NCI-H2081 treated with DMSO at 0.1 percent for 48 hours (cell line): ENCODE data around the gene POMGNT2.
A peak's percentile ranks its signal among the peaks of the same experiment; 100 is the strongest.

ENCODE experiments used
- DNase-seq: peaks from one replicate; lab custom pipeline; 2025; lab: John Stamatoyannopoulos, UW

The POMGNT2 gene

DNA sequence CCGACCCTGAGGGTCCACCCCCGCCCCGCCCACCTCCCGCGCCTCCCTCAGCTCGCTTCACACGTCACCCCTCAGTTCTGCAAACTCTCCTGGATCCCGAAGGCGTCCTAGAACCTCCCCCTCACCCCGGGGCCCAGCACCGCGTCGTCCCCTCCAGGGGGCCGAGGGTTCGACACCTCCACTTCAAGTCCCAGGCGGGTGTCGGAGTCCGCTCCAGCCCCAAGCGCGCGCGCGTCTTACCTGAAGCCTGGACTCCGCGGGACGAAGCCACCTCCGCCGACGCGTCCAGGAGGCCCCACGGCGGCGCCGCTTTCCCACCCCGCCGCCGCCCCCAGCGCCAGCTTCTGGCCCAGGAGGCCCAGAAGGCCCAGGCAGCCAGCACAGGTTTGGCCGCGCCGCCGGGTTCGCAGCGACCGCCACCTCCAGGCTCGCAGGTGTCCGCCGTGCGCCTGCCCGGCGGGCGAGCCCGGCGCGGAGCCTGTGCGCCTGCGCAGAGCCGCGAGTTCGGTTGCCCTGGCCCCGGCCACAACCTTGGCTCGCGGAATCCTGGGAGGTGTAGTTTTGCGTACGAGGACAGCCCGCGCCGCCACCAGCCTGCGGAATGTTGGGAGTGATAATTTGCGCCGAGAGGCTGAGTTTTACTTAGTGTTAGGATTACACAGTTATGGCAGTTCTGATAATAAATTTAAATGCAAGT is at the start of gene POMGNT2:
Gene POMGNT2, minus strand, starts transcription at position 484 of the 697 bp plus-strand sequence. CDS start 24,648 bp downstream, outside the sequence.
- peak; percentile 67 for DNase-seq

DNA sequence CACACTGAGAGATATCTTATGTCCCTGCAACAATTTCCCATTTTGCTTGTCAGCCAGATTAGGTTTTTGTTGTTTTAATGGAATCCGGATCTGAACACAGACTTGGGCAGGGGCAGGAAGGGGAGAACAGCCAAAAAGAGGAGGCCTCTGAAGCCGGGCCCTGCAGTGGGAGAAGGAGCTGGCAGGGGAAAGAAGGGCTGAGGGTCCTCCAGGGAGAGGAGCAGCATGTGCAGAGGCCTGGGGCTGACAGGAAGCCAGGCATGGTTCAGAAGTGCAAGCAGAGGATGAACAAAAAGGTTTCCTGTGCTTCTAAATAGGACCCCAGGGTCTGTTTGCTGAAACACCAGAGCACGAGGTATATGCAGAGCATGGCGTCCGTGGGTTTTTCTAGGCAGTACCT is 49.1 kb upstream of the POMGNT2 start:
- DNase-seq = no peak

DNA sequence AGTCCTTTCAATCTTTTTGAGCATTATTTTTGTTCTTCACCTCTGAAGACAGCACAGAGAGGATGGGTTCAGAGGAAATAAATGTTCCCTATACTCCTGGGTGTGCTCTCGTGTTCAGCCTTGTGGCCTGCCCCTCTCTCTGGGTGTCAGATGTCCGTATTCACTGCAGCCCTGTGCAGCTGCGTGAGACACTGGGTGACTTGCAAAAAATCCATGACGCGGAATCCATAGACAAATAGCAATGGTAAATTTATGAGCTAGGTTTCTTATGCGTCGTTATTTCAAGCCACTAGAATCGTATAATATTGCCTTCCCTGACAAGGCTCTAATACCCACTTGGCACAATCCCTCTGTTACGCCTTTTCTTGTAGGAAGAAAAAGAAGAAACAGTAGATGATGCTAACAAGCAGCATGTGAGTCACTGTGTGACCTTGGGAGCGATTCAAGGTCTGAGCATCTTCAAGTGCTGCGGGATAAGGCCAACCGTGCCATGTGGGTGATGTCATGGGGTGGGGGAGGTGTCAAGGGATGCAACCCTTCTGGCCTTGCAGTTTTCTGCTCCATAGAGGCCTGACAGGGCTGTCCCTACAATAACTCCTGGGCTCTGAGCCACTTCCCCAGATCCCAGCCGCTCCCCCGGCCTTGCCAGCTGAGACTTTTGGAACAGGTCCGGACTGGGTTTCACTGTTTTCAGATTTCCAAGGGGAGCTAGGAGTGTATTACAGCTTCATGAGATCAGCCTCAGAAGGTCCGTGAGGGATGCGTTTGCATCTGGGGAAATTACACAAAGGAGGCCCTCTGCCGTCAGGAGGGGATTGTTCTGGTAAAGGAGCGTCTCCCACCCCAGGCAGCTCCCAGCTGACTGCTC is 47.6 kb upstream of the POMGNT2 start:
- DNase-seq = no peak

DNA sequence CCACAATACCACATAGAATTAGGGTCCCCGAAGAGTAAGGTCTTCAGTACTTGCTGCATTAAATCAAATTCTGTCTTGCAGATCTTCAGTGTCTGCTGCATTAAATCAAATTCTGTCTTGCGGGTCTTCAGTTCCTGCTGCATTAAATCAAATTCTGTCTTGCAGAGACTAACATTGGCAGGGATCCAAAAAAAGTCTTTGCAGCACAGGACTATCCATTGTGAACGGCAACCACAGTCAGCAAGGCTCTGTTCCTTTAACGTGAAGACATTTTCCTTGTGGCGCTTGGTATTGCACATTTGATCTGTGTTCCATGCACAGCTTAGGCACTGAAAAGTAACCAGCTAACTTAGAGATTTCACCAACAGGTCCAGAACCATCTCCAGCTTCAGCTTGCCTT is 46.8 kb upstream of the POMGNT2 start:
- DNase-seq = no peak

DNA sequence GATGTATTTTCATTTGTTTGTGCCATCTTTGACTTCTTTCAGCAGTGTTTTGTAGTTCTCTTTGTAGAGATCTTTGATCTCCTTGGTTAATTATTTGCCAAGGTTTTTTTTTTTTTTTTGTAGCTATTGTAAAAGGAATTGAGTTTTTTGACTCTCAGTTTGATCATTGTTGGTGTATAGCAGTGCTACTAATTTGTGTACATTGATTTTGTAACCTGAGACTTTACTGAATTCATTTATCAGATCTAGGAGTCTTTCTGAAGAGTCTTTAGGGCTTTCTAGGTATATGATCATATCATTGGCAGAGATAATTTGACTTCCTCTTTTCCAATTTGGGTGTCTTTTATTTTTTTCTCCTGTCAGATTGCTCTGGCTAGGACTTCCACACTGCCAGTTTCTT is 42.2 kb upstream of the POMGNT2 start:
- DNase-seq = no peak

DNA sequence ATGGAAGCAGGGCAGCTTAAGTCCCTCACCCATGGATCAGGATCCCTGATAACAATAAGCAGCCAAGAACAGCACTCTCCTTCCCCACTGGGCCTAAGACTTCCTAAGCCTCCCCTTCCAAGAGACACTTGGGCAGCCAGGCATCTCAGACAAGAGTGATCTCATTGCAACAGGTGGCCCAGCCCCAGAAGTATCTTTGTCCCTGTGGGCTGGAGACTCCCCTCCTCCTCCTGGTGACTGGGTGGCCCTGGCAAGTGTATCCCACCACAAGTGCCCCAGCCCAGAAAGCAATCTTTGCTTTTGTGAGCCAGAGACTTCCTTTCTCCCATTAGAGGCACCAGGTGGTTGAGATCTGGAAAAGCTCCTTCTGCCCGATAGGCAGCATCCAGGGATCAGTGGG is 40.7 kb upstream of the POMGNT2 start:
- no peak for DNase-seq

DNA sequence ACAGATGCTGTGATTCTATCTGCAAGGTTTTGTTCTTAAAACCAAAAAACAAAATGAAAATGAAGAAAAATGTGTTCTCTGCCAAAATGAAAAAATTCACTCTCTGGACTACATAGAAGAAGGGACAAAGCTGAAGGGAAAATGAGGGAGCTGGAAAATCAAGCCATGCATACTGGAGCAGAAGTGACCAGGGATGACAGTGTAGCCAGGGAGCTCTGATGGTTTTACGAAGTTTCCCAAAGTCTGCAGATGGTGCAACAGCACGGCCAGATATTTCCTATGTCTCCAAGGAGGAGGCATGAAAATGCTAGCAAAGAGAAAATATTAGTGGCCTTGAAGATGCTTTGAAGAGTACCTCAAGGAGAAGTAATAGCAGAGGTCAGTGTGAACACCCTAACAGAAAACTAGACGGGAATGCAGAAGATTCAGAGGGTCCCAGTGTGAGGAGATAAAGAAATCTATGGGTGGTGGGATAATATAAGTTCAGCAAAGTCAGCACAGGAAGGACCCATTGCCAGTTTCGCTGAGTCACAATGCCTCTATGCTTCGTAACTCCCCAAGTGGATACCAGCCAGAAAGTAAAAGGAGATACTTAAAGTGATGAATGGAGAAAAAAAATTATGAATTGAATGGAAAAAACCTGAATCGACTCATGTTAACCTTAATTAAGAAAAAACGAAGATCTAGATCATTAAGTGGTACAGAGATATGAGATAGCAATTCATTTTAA is 39.0 kb upstream of the POMGNT2 start:
- DNase-seq = no peak

DNA sequence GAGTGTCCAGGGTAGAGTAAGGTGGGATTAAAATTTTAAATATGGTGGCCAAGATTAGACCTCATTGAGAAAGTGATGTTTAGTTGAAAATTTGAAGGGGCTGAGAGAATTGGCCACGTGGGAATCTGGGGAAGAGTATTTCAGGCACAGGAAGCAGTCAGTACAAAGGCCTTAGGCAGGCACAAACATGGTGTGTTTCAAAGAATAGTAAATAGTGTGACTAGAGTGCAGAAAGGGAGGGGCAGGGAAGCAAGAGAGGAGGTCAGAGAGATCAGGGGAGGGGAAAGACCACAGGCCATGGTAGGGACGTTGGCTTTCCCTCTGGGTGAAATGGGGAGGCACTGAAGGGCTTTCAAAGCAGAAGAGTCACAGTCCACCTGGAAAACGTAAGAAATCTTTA is 36.6 kb upstream of the POMGNT2 start:
- DNase-seq = no peak

DNA sequence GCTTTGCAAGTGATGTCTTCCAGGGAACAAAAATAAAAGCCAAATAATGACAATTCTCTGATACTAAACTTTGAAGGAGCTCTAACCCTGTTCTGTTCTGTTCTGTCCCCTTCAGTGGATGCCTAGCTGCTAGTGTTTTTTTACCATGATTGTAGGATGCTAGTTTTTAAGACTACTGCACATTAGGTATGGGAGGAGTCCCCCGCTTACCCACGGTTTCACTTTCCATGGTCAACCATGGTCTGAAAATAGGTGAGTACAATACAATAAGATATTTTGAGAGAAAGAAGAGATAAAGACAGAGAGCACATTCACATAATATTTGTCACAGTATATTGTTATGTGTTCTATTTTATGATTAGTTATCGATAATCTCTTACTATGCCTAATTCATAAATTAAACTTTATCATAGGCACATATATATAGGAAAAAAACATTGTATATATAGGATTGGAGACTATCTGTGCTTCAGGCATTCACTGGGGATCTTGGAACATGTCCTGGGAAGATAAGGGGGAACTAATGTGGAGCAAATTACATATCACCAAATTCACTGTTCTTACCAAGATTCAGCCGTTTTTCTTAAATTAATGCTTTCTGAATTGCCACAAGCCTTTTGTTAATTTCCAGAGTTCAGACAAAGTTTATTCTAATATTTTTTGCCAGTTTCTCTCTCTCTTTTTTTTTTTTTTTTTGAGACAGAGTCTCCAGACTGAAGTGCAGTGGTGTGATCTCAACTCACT is 32.8 kb upstream of the POMGNT2 start:
- no peak for DNase-seq

DNA sequence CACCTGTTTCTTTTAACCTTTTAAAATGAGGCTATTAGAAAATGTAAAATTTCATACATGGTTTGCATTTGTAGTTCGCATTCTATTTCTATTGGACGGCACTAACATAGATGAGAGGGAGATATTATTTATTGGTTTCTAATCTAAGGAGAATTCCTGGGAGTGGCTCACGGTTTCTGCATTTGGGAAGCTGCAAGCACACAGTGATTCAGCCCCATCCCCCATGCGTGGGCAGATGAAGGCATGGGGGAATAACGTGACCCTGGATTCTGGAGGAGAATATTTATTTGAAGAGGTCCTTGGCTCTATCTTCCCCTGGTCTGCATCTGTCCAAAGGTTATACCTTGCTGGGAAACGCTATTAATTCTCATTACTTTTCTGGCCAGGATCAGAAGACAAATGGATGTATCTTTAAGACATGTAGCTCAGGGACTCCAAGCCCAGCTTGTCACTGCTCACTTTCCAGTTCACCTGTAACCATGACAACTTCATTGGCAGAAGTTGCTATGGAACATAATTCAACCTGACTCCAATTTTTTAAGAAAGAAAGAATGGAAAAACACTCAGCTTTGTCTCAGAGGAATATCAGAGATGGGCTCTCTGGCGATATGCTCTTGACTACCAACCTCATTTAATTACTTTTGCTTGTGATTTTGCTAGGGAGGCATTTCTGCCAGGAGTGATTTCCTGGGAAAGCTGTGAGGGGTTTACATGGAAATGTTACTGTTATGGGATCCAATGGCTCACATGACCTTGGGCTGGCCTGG is 27.2 kb upstream of the POMGNT2 start:
- no peak for DNase-seq

DNA sequence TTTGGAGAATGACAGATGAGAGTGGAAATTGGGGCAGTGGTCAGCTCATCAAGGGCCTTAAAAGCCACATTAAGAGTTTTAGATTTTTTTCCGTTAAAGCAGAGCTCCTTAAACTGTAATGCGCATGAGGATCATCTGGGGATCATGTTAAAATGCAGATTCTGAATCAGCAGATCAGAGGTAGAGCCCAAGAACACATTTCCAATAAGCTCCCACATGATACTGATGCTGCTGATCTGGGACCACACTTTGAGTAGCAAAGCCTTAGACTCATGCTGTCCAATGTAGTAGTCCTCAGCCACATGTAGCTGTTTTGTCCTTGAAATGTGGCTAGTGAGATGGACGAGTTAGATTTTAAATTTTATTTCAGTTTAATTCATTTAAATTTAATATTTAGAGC is 26.3 kb upstream of the POMGNT2 start:
- DNase-seq = no peak

DNA sequence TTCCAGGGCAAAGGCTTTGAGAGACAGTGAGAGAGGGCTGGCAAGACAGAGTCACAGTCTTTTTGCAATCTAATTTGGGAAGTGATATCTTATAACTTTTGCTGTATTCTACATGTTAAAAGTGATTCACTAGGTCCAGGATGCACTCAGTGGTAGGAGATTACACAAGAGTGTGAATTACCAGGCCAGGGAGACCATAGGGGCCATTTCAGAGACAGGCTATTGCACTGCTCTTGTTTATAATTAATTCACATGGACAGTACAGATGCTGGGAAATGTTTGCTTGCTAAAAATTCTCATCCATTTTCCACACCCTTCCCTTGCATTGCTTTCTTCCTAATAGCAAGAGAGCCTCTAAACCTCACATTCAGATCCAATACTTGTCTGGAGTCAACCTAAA is 22.6 kb upstream of the POMGNT2 start:
- DNase-seq = no peak

DNA sequence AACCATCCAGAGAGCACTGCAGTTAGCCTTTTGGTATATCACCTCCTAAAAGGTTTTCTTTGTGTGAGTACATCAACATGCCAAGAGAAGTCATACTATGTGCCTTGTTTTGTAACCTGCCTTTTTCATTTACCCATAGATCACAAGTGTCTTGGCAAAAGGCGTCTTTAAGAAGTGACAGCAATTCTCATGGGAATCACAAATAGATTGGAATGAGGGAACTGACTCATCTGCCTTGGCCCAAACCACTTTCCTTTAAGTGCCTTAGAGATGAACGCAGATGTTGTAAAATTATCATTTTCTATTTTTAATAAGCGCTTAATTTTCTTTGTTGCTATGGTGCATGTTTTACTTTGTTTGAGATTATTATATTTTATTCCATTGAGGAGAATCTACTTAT is 20.7 kb upstream of the POMGNT2 start:
- no peak for DNase-seq

DNA sequence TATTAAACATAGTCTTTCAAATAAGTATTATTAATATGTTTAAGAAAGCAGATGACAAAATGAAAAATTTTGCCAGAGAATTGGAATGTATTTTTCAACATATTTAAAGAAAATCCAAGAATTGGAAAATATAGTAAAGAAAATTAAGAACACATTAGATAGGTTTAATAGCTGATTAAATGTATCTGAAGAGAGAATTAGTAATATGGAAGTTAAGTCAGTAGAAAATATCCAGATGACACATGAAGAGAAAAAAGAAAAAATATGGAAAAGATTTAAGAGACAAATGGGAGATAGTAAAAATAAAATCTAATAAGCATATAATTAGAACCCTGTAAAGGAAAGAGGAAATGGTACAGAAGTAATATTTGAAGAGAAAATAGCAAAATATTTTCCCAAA is 18.0 kb upstream of the POMGNT2 start:
- DNase-seq = no peak

DNA sequence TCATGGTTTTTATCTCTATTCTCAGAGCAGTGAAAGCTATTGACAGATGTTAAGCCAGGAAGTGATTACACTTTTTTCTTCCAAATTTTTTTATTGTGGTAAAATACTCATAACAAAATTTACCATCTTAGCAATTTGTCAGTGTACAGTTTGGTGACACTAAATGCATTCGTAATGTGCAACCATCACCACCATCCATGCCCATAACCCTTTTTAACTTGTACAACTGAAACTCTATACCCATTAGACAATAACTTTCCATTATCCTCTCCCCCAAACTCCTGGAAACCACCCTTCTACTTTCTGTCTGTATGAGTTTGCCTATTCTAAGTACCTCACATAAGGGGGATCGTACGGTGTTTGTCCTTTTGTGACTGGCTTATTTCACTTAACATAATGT is 15.1 kb upstream of the POMGNT2 start:
- no peak for DNase-seq

DNA sequence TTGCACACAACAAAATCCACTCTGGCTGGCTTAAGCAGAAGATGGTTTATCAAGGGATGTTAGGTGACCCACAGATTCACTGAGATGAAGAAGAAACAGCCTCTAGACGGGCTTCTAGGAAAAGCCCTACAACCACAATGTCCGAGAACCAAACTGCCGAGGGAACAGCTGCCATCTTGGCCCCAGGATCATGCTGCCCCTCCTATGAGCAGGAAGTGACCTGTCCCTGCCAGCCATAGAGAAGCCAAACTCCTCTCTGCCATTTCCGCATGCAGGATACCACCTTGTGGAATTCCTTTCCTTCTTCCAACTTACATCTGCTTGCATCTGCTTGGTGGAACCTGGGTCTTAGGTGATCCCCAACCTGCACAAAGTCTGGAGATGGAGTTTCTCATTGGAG is 11.4 kb upstream of the POMGNT2 start:
- no peak for DNase-seq

DNA sequence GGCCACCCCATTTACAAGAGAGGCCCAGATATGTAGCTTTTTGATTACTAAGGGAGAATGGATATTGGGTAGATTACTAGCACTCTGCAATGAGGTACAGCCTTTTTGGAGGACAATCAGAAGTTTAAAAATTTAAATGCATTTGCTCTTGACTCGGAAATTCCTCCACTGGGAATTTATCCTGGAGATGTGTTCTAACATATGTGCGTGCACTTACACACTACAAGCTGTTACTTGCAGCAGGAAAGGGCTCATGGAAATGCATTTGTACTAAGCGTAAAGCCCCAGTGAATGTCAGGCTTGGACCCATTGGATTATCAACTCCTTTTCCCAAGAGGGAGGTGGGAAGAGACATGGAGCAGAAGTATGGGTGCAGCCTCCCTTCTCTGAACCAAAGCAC is 7.8 kb upstream of the POMGNT2 start:
- no peak for DNase-seq

DNA sequence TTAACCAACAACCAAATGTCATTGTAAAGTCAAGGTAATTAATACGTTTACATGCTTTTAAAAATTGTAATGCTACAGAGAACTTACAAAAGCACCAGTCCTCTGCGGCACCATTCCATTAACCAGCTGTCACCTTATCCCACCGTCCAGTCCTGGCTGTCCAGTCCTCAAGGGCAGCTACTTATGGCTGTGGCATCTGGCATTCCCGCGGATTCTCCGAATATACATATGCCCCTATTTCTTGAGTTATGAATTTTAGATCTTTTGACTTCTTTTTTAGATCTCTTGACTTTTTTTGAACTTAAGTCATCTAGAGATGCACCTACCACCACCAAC is 382 bp upstream of the POMGNT2 start:
- no peak for DNase-seq

DNA sequence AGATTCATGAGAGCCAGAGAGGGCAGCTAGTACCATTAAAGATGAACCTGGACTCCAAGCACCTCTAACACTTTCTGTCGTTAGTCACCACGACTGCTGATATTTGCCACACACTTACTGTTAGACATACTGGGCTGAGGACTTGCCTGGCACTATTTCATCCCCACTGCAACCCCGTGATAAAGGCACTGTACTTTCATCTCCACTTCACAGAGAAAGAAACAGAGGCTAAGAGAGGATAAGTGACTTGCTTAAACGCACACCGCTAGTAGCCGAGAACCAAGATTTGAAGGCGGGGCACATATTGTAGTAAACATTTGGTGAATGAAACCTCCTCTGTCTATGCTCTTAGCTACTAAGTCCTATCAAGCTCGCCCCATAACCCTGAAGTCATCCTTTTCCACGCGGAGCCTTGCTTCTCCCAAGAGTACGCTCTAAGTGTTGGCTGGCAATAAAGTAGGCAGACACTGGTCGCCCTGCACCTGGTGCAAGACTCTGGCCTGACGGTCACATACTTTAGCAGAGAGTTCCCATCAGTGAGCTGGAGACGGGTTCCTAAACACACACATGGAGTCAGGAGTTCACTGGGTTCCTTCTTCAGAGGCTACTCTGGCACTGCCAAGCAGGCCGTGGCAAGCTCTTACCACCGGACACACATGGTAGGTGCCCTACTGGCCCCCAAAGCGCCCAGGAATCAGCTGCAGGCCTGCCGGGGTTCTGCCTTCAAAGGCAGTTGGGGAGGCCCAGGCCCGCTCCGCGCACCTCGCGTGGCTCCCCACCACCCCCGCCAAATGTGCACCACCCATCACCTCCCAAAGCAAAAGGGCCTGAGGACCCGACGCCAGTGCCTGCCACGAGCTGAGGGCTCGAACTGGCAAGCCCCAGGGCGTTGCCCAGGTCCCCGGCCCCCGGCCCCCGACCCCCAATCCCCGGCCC is 951 bp downstream of the POMGNT2 start:
- no peak for DNase-seq

DNA sequence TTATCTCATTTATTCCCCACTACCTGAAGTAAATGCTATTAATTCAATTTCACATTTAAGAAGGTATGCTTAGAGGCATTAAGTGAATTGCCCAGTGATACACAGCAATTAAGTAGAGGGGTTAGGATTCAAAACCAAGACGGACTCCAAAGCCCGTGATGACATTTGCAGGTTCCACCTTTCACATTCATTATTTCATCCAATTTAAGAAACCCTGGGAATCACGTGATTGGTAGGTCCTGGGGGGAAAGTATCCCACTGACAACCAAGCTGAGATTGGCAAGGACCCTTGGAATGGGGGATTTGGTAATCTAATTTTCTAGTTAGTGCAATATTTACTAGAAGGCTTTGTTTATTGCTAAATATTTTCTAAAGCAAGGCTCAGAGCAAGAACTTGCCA is 1.8 kb downstream of the POMGNT2 start:
- no peak for DNase-seq
